GM23248 (cell line): Measurements from ENCODE around the gene DPY19L1.

Experiments used
- EZH2 ChIP-seq: fragments of 200-600 bp; sonication (generic); IDR thresholded peaks from 2 replicates; pipeline ENCODE4 v1.6.1; 2018; ENCODE audit warnings: antibody characterized with exemption, mild to moderate bottlenecking; ENCODE audit not compliant: insufficient read depth, poor library complexity, severe bottlenecking
- EZH2phosphoT487 ChIP-seq: fragments of 200-600 bp; sonication (generic); IDR thresholded peaks from 2 replicates; pipeline ENCODE4 v1.6.1; 2018; ENCODE audit warnings: antibody characterized with exemption, moderate library complexity, mild to moderate bottlenecking, low read depth; ENCODE audit not compliant: insufficient read depth

DNA sequence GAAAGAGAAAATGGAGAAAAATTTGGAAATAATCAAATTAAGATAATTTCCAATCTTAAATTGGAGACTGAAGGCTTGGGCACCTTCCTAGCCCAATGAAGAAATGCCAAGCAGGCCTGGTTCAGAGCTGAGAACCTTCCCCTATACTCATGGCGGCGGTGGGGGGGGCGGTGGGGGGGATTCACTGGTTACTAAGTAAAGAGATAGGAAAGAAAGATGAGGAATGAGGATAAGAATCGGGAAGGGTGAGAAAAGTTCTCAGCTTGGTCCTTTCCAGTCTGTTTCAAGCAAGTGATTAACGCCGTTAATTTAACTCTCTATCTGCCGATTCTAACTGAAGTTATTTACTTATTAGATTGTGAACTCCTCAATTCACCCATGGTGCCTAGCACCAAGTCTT lies 41.5 kb downstream of the DPY19L1 start:
- TF ChIP-seq EZH2phosphoT487 (no peak), EZH2 (no peak)
